Measurements from ENCODE around the gene SON. TPM values are rescaled to one million over a fixed set of nuclear protein-coding genes. Genes with fewer than 3 reads are reported as not detected.

SON gene
- total and polyA plus RNA-seq, 2 of the 13 experiments (the other 11 are each of a cell fraction or from before 2014, with no cell fraction given) = 61.3 to 78.3 TPM

DNA sequence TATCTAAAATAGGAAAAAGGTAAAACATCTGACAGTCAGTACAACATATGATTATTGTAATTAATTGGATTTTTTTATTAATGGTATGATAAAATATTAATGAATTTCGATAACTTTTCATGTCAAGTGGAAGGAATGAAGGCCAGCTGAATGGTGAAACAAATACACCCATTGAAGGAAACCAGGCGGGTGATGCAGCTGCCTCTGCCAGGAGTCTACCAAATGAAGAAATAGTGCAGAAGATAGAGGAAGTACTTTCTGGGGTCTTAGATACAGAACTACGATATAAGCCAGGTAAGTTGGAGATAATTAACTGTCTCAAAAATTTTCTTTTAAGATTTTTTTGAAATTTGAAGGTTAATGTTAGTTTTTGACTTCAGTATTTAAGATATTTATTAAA is 3.2 kb downstream of the SON start:
- H3K4me1 ChIP-seq (ENCODE audit: insufficient read depth, low read length) = peaks cover 16% of the 10 kb centered on the region
- DNase-seq (ENCODE audit: low spot score) (no peak), FAIRE-seq (no peak), ATAC-seq (no peak)
- in situ Hi-C loops (cut with HindIII; ENCODE audit: extremely low pct_ligation_motif_present, low pct_unique_long_range_greater_than_20kb) = no loop called here
- H3K79me2 ChIP-seq (ENCODE audit: insufficient read depth, low read length) = peaks cover 79% of the 10 kb centered on the region
- BruUV-seq (replicated peaks) = no TSS peak
- WGBS (ENCODE audit: low lambda C conversion rate) = 81% methylated on average over 3 of the region's 3 CpGs
- TF ChIP-seq, protein P1, sequence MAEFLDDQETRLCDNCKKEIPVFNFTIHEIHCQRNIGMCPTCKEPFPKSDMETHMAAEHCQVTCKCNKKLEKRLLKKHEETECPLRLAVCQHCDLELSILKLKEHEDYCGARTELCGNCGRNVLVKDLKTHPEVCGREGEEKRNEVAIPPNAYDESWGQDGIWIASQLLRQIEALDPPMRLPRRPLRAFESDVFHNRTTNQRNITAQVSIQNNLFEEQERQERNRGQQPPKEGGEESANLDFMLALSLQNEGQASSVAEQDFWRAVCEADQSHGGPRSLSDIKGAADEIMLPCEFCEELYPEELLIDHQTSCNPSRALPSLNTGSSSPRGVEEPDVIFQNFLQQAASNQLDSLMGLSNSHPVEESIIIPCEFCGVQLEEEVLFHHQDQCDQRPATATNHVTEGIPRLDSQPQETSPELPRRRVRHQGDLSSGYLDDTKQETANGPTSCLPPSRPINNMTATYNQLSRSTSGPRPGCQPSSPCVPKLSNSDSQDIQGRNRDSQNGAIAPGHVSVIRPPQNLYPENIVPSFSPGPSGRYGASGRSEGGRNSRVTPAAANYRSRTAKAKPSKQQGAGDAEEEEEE (CRISPR knock-in tag; IDR thresholded peaks at IDR 0.05; ENCODE audit: borderline replicate concordance) = no peak
- TF ChIP-seq SP140L (CRISPR knock-in tag; IDR thresholded peaks at IDR 0.05; ENCODE audit: borderline replicate concordance) = no peak
- no peak for TF ChIP-seq ZNF251 (CRISPR knock-in tag; IDR thresholded peaks at IDR 0.05)
- TF ChIP-seq, protein P2, sequence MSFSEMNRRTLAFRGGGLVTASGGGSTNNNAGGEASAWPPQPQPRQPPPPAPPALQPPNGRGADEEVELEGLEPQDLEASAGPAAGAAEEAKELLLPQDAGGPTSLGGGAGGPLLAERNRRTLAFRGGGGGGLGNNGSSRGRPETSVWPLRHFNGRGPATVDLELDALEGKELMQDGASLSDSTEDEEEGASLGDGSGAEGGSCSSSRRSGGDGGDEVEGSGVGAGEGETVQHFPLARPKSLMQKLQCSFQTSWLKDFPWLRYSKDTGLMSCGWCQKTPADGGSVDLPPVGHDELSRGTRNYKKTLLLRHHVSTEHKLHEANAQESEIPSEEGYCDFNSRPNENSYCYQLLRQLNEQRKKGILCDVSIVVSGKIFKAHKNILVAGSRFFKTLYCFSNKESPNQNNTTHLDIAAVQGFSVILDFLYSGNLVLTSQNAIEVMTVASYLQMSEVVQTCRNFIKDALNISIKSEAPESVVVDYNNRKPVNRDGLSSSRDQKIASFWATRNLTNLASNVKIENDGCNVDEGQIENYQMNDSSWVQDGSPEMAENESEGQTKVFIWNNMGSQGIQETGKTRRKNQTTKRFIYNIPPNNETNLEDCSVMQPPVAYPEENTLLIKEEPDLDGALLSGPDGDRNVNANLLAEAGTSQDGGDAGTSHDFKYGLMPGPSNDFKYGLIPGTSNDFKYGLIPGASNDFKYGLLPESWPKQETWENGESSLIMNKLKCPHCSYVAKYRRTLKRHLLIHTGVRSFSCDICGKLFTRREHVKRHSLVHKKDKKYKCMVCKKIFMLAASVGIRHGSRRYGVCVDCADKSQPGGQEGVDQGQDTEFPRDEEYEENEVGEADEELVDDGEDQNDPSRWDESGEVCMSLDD (CRISPR knock-in tag; IDR thresholded peaks at IDR 0.05; ENCODE audit: borderline replicate concordance) = no peak
- TF ChIP-seq ERF (CRISPR knock-in tag; IDR thresholded peaks at IDR 0.05) = no peak
- no peak for TF ChIP-seq NONO (IDR thresholded peaks at IDR 0.05)
- no peak for TF ChIP-seq NONO (CRISPR knock-in tag; conservative IDR thresholded peaks at IDR 0.05)
- no peak for TF ChIP-seq ZNF747 (CRISPR knock-in tag; IDR thresholded peaks at IDR 0.05; ENCODE audit: borderline replicate concordance)
- no peak for TF ChIP-seq ZNF331 (CRISPR knock-in tag; IDR thresholded peaks at IDR 0.05)
- CTCF ChIA-PET (ENCODE audit: low intra/inter-chr PET ratio, low total read pairs) = no interaction called here
- peaks cover 12 to 36% of the 10 kb centered on the region in 2 experiments for H3K36me3 ChIP-seq (replicated peaks in 1 of 2; ENCODE audit: control insufficient read depth in 1 of 2, insufficient read depth in 2 of 2, low read length in 2 of 2)
- H3K9me3 ChIP-seq (ENCODE audit: low read length) = no peaks in the 10 kb centered on the region
- H3K4me2 ChIP-seq (ENCODE audit: low read depth, low read length) = peak overlapping the region; percentile 87; the same call in 1 of the 2 replicates
- no peak overlapping the region for H3K9ac ChIP-seq (ENCODE audit: insufficient read depth, low read depth, low read length)
- H4K20me1 ChIP-seq (ENCODE audit: insufficient read depth, low read length) = peaks cover 64% of the 10 kb centered on the region
- intact Hi-C loops (cut with micrococcal nuclease; ENCODE audit: unreplicated experiment) = loop anchor here (5.0 kb wide), 1 partner anchor 61 kb away; no protein-coding TSS in a partner anchor
- no peaks in the 10 kb centered on the region; a peak in 1 of 5 replicates for H3K27me3 ChIP-seq (ENCODE audit: control insufficient read depth in 1 of 2, insufficient read depth in 2 of 2, low read length in 2 of 2)
- POLR2A ChIA-PET = interaction anchor here (2.0 kb wide), 1 partner anchor 60 kb away, joined by 5 read pairs; no protein-coding TSS in a partner anchor
- peak overlapping the region in 1 of 3 experiments; percentile 98; a peak in 1 of 6 replicates for H3K4me3 ChIP-seq (replicated peaks in 1 of 3; ENCODE audit: insufficient read depth in 1 of 3, low read depth in 2 of 3, low read length in 3 of 3)
- H3K27ac ChIP-seq (ENCODE audit: extremely low read length, insufficient read depth, low read length) = no peak overlapping the region
- no peak overlapping the region for H2AFZ ChIP-seq (ENCODE audit: low read length)

All from HepG2 (cell line).